Femur (tissue), 1 donor: Measurements from ENCODE around the gene RTBDN.

Source experiments
- DNase-seq: peaks from one replicate; pipeline ENCODE4 v3.0.0-alpha.2; 2017

Gene RTBDN

GRCh38 chr19:12791345-12792050 is 42.9 kb downstream of the RTBDN start, which contains the start of gene JUNB:
JUNB (plus strand) TSS chr19:12791486; CDS start chr19:12791772, 286 bp downstream.
- peak; percentile 98 for DNase-seq

DNA sequence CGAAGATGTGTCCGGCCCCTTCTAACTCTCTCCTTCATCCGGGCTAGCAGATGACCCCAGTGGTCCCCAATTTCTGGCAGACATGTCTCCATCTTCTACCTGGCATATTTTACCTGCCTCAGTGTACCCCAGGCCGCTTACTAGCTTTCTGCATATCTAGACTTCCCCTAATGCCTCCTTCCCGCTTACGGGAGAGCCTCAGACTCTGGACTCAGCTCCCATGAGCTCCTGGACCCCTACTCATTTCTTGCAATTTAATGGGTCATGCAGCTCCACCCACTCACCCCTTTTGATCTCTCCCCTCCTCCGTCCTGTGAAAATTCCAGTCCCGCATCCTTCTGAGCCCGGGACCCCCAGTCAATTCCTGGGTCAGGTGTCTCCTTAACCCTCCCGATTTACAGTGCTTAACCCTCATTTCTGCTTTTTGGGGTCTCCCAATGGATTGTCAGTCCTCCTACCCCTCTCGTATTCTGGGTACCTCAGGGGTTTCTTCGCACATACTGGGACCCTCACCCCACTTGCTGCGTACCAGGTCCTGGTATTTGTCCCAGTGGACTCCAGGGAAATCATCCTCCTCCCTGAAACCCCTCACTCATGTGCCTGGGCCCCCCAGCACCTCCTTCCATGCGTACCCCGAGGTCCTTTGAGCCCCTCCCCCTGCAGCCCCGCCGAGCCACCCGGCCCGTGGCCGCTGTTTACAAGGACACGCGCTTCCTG is 43.6 kb downstream of the RTBDN start:
- peak; percentile 46 for DNase-seq

DNA sequence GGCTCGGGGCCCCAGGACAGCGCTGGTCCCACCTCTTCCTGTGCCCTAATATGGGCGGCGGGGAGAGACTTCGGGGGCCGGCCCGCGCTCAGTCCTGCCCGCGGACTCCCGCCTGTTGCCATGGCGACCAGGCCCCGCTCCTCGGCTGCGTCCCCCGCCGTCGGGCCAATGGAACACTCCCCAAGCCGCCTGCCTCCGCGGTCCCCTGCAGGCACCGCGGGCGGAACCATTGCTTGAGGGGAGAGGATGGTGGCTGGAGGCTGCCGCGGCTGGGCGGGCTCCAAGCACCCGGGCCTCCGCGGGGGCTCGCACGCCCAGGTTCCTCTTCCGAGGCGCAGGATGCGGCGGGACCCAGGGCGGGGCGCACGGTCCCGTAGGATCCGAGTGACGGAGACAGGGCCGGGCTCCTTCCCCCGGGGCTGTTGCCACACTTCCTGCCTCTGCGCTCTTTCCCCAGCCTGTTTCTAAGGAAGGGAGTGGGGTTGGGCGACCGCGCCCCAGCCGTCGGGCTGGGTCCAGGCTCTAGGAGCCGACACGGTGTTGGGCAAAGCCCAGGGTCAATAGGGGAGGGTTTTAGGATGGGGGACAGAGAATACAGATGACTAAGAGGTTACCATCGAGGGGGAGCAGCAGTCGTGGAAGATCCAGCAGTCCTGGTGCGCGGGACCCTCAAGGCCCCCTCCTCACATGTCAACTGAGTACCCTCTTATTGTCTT is 44.3 kb downstream of the RTBDN start:
- peak; percentile 97 for DNase-seq

GRCh38 chr19:12789098-12789903 is 45.1 kb downstream of the RTBDN start:
- DNase-seq, result no peak

GRCh38 chr19:12788682-12789097 is 45.7 kb downstream of the RTBDN start:
- DNase-seq, result peak; percentile 90

- DNase-seq, result peak; percentile 48
Measured at GRCh38 chr19:12788042-12788681, 46.2 kb downstream of the RTBDN start.

- DNase-seq, result no peak
Measured at GRCh38 chr19:12787458-12787857, 46.9 kb downstream of the RTBDN start.

GRCh38 chr19:12786952-12787351 is 47.4 kb downstream of the RTBDN start:
- no peak for DNase-seq

DNA sequence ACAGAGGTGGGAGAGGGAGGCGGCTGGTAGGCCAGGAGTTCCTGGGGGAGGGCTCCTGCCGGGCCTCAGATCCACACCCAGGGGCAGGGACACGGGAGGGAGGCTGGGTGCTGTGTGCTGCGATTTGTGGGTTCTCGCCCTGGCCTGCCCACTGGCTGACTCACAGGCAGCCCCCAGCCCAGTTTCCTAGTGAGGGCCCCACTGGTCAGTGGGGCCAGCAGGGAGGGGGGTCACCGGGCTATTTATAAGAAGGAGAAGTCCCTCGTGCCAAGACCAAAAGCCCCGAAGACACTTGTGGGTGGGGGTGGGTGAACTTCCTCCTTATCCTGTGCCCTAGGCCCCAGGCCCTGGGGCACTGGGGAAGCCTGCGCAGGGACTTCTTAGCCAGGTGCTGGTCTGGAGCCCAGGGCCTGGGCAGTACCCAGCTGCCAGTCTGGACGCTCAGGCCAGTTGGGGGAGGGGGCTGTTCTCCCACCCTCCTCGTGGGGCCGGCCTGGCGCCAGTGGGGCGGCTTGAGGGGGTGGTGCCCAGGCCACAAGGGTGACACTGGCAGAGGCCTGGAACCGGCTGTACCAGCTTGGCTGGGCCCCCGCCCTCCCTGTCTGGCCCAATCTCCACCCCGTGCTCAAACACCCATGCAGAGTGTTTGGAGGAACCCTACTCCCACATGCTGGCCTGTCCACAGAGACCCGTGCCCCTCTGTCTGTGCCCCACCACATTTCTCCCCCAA is 48.1 kb downstream of the RTBDN start:
- peak; percentile 69 for DNase-seq

DNA sequence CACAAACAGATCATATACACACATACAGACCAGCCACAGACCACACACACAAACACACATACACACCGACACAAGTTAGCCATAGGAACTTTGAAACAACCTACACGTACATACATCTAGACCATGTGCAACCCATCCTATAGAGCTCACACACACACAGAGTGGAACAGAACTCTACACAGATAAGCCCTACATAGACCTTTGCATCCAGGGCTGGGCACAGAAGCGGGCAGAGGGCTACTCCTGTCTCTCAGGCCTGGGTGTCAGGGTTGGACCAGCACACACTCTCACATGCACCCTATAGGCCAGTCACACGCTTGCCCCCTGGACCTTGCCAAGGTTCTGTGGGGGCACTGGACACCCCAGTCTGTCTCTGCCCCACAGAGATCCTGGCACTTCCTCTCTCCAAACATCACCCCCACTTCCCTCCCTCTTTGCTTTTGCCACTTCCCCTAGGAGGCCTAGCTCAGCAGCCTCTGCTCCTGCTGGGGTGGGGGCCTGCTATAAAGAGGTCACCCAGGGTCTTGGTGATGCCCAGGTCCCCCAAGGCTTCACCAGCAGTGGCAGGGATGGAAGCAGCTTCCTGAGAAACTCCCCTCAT is 48.8 kb downstream of the RTBDN start:
- peak; percentile 40 for DNase-seq

DNA sequence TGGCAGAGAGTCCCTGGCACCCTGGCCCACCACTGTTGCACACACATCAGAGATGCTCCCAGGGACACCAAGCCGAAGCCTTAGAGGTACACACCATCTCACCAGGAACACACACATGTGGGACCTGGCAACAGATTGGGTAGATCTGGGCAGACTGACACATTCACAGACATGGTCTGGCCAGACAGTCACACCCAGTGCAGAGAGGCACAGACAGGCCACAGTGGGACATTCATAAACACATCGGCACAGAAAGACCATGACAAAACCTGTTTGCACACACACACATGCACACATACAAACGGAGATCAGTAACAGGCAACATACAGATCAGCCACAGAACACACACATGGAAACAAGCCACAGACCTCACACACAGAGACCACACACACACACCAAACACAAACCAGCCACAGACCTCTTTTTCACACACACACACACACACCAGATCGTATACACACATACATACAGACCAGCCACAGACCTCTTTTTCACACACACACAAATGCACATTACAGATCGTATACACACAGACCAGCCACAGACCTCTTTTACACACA is 49.4 kb downstream of the RTBDN start:
- DNase-seq, result peak; percentile 47

GRCh38 chr19:12784394-12784870 is 49.9 kb downstream of the RTBDN start:
- DNase-seq, result no peak

GRCh38 chr19:12783849-12784393 is 50.5 kb downstream of the RTBDN start:
- DNase-seq, result peak; percentile 49

- DNase-seq, result no peak
Measured at GRCh38 chr19:12783291-12783848, 51.0 kb downstream of the RTBDN start.

GRCh38 chr19:12782424-12783290 is 51.7 kb downstream of the RTBDN start:
- DNase-seq, result peak; percentile 93

GRCh38 chr19:12782174-12782423 is 52.3 kb downstream of the RTBDN start:
- DNase-seq, result no peak

DNA sequence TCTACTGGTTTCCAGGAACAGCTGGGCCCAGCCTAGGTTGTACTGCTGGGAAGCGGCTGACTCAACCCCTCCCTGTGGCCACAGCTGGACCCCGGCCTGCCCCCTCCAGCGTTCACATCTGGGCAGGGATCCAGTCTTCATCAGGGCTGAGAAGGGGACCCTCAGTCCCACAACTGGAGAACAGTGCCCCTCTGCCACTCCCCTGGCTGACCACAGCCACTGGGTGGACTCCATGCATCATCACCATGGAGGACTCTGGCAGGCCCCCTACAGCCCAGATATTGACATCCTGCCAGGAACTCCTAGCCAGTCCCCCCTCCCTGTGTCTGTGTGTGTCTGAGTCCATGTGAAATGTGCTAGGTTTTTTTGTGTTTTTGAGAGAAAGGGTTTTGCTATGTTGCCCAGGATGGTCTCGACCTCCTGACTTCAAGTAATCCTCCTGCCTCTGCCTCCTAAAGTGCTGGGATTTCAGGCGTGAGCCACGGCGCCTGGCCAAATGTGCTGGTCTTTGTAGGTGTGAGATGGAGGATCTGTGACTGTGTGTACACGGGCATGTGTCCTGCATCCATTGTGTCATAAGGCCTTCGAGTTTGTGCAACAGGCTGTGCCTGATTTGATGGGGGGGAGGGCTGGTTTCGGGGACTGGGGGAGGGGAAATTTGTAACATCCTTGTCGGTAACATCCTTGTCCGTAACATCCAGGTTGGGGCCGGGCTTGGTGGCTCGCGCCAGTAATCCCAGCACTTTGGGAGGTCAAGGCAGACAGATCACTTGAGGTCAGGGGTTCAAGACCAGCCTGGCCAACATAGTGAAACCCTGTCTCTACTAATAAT is 55.0 kb downstream of the RTBDN start:
- DNase-seq, result peak; percentile 92

DNA sequence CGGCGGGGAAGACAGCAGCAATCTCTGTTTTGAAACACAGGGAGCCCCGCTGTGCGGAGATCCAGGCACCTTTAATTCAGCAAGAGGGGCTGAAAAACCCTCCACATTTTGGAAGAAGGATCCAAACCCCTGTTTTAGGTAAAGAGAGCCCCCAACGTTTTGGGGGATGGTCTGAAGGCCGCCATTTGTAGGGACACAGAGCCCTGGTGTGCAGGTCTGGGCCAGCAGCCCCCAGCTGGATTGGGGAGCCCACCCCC is 55.5 kb downstream of the RTBDN start:
- no peak for DNase-seq
